GM19324 (cell line): Measurements from ENCODE around the gene STIL.

Experiments used
- ATAC-seq: cut with Tn5 transposase; IDR thresholded peaks from one replicate; pipeline ENCODE4 v1.9.1; 2021; ENCODE audit warnings: mild to moderate bottlenecking, moderate library complexity; ENCODE audit not compliant: unreplicated experiment, low FRiP score

STIL gene

DNA sequence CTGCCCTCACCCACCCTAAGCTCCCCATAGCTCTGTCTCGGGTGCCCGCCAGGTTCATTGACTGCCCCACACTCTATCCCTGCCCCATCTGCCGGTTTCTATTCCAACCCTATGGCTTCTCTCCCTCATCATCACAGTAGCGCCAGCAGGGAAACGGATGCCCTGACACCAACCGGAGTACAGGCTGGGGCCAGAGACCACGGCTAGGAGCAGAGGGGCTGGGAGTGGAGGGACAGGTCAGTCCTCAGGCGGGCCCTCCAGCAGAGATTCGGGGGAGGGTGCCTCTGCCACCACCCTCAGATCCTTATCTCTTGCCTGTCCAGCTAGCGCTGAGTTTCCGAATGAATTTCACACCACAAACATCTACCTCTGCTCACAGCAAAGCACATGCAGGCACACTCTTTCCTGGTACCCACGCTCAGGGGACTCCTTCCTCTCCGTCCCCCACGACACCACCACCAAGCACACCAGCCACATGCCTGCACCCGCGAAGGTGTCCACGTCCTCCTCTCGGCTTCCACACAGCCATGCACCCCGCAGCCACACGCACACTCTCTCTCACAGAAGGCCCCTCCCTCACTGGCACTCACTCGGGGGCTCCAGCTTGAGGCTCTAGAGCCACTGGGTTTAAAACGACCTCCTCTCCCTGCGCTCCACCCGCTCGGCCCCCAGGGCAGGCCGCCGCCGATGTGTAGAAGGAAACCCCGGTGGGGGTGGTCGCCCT lies 89.1 kb downstream of the STIL start:
- ATAC-seq: no peak

DNA sequence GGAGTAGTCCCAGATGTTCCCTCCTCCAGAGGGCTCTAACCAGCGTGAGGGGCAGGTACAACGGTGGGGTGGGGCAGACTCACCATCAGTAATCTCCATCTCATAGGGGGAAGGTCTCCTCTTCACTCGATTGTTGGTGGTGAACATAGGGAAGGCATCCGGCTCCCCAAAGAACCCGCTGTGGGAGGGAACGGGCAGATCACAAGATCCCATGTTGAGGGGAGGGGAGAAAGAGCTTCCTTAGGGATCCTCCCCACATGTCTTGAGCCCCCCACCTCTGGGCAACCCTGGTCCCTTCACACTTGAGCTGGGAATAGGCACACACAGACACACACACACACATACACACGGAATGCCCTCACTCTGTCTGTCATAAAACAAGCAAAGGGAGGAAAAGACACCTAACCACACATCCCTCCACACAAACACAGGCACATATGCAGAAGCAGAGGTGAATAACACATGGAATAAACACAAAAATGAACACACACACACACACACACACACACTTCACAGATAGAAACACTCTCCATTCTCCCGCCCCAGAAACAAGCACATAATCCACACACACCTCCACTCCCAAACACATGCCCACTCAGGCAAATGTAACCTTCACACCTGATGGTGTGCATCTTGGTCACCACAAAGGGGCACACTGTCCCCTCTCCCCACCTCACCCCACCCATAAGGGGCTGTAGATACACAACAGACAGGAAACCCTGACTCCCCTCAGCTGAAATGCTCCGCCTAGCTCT lies 89.8 kb downstream of the STIL start:
- no peak for ATAC-seq

DNA sequence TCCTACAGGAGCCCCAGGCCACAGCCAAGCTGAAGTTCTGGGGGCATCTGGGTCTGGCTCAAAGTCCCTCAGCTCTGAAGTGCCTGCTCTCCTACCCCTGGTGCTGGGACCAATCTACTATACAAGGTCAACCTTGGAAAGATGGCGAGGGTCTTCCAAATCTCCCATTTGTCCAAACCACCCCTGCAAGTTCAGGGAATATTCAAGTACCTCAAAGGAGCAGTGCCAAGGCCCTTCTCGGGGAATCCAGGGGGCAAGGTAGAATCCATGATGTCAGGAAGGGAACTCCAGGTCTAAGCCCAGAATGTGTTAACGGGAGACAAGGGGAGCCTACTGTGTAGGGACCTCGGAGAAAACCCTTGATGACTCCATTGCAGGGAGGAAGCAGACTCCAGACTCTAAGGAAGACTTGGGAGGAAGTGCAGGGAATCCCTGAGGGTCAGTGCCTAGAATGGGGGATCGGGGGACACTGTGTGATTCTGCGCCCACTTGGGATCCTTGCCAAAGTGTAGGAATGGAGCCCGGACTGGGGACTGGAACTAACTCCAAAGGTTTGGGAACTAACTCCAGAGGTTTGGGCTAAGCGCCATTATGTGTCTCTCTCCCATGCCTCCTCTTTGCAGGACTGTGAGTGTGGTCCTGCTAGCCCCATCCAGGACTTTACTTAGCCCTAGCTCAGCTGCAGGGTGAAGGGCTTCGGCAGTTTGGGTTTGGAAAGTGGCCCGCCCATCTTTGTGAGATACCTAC lies 90.6 kb downstream of the STIL start:
- no peak for ATAC-seq

DNA sequence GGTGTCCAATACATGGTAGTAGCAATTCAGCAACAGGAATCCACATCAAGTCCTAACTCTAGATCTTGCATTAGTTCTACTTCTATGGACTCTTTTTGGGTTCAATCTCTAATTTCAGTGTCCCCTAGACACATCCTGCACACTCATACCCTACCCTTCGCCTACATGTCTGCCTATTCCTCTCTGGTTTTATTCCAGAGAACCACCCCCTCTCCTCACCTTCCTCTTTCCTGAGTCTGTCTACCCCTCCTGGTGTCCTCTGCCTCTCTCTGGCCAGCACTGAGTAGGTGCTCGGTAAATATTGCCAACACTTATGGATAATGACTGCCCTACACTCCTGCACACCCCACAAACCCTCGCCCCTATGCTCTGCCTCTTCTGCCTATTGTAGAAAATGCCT lies 91.5 kb downstream of the STIL start:
- no peak for ATAC-seq

DNA sequence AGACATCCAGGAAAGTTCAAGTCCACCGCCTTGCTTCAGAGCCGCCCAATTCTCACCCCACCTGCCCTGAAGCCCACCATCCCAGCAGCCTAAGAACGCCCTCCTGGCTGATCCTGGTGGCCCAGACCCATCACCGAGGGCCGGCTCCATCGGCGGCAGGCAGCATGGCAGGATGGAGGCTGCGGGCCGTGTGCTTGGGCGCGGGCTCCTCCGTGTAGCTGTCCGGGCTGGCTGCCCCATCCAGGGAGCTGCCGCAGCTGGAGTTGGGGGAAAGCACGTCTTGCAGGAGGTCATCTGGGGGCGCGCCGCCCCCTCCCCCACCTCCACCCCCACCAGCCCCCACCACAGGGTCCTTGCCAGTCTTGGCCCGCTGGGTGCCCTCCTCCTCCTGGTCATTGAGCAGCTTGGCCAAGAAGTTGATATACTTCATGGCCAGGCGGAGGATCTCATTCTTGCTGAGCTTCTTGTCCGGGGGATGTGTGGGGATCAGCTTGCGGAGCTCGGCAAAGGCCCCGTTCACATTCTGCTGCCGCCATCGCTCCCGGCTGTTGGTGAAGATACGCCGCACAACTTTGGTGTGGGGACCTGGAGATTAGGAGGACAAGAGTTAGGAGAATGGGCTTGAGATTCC lies 94.2 kb downstream of the STIL start:
- ATAC-seq: no peak

DNA sequence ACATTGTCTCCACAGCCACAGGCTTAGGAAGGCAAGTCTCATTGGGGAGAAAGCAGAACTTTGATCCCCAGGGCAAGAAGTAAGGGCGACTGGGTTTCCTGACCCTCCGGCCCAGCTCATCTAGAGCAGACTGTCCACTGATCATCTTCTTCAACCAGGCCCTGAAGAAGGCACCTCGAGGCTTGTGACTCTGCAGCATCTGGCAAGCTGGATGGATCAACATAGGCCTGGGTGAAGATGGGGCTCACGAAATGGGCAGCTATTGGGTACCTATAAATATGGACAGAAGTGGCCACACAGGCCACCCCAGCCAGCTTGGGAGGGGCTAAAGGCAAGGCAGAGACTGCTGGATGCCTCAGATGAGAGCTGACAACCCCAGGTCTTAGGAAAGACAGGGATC lies 94.9 kb downstream of the STIL start:
- ATAC-seq: no peak

DNA sequence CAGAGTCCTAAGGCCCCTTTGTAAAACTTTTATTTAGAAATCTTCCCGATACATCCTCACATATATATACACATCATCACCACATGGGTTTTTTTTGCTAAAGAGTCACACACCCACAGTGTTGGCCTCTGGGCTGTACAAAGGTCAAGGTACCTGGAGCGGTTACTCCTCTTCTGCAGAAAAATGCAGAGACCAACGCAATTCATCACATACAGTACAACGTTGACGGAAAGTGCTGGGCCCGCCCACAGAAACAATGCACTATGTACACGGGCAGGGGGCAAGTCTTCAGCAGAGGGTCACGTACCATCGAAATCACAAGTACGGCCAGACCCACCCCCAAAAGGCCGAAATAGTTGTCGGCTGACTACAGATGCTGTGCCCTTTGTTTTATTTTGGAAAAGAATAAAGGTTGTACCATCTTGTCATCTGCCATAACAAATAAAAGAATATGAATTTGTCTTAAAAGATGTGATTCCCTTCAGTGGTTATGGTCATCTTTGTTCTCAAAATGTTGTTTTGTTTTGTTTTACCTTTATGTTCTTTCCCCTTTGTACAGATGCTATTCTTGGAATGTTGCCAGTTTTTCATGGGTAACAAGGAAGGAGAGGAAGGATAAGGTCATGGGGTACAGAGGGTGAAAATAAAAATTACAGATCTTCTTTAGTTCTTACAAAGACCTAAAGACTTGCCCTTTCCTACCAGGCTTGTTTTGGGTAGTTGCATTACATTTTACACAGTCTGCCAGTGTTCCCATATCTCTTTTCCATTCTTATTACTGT lies 97.5 kb downstream of the STIL start:
- no peak for ATAC-seq

DNA sequence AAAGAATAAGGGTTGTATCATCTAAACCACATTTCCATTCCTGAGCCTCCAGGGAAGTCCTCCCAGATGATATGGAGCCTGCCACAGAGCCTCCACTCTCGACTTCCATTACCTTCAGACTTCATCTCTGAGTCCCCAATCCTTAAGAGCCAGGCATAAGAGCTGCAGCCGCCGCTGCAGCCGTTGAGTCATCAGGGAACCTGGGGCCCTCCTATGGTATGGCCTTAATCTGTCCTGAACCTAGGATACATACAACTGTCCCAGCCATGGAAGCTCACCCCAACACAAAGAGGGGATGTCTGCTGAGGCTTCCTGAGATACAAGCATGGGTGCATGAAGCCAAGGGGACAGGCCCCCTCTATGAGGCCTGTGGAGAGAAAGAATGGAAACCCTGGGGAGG lies 98.2 kb downstream of the STIL start:
- ATAC-seq: no peak

DNA sequence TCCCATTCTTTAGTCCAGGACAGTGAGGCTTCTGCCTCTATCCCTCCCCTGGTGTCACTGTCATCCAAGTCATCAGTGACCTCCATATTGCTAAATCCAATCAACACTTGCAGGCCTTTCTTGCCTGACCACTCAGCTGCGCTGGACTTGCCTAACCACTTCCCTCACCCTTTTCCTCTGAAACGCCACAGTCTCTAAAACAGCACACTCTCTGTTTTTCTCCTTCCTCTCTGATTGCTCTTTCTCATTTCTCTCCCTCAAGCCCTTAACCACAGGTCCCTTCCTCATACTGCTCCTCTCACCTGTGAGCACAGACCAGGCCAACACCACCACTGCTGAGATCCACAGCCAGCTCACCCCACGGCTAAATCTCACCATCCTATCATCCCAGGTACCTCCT lies 99.4 kb downstream of the STIL start:
- no peak for ATAC-seq

DNA sequence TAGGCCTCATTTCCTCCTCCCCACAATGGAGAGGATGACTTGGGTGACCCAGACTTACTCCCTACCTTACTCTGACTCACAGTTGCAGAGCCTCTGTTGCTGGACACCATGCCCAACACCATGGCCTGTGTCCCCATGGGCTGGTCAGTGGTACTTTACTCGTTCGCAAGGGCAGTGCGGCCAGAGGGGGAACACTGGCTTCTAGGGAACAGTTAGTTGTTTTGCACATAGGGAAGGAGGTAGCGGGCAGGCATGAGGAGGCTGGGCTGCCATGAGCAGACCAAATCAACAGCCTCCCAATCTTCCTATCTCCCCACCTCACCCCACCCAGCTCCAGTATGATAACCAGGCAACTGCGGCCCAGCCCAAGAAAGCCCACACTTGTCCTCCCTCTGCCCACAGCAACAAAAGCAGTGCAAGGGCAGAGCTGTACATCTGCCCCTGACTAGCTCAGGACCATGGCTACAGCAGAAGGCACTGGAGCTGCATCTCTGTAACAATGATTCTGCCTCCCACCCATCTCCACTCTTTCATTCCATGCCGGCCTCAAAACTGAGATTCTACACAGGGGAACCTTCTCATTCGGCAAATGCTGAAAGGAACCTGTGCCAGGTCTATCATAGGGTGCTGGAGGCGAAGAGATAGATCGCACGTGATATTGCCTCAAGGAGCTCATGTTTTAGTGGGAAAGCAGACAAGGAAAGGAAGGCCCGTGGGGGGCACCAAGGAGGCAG lies 100.5 kb downstream of the STIL start:
- ATAC-seq: no peak

DNA sequence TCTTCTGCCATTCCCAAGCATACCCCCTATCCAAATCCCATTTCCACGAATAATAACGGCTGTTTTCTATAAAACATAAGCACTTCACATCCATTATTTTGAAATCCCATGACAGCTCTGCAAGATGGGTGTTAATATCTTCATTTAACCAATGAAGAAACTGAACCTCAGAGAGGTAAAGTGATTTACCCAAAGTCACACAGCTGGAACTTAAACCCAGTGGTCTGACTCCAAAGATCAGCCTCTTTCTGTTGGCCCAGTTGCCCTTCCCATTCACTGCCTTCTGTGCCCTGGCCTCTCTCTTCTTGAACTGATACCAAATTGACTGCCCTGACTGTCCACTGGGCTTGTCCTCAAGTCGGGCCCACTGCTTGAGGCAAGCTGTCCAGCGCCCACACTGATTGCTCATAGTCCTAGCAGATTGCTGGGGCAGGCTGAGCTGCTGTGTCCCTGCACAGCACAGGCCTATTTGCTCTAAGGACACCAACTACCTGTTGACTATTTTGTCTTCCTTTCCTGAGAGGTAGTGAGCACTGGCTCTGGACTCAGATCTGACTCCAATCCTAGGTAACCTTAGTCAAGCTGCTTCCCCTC lies 101.2 kb downstream of the STIL start:
- ATAC-seq: no peak

DNA sequence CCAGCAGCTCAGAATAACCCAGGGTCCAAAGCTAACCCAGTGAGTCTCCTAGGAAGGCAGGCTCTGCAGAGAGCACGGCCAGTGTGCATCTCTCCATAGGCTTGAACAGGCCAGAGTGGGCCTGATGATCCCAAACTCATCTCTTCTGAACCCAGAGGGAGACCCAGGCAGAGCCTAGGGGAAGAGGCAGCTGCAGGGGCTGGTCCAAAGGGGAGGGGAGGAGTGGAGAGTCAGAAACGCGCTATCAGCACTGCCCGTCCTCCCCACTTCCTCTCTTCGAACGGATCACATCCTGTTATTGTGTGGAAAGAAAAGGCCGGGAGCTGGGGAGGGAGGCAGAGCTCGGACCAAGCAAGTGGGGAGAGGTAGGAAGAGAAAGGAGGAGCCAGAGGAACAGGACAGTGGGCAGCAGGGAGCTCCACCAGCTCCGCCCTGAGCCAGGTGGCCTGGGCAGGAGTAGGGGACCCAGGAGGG lies 102.1 kb downstream of the STIL start:
- ATAC-seq: no peak

DNA sequence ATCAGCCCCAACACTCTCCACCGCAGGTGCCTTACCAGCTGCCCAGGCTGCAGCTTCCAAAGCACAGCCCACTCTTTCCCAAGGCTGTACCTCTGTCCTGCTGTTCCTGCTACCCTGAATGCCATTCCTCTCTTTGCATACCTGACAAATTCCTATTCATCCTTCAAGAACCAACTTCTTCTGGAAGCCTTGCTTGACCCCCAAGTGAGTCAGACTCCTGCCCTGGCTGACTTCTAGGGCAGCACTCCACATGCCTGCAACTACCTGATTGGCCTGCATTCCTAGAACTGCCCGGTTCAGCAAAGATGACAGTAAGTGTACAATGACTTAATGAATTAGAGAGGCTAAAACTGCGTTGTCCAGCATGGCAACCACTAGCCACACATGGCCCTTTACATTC lies 103.3 kb downstream of the STIL start:
- ATAC-seq: no peak

DNA sequence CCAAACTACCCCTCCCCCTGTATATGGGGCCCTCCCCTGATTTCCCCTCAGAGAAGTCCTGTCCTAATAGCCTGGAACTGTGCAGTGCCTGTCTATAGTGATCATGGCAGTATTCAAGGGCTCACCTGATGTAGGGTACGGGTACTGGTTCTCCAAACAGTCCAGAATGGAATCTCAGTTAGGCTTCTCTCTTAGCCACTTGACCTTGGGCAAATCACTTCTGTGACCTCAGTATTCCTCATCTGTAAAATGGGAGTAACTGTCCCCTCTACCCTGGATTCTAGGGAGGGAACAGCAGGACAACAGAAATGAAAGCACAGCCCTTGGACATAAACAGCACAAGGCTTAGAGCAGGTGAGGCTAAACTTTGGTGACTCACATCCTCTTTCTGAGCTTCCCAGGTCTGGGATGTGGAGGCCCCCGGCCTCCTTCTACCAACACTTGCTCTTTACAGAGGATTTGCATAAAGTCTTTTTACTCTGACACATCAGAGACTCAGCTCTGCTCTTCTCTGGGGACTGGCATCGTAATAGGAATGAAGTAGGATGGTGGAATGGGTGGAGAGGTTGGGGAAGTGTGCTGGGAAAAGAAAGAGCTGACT lies 104.1 kb downstream of the STIL start:
- ATAC-seq: no peak

DNA sequence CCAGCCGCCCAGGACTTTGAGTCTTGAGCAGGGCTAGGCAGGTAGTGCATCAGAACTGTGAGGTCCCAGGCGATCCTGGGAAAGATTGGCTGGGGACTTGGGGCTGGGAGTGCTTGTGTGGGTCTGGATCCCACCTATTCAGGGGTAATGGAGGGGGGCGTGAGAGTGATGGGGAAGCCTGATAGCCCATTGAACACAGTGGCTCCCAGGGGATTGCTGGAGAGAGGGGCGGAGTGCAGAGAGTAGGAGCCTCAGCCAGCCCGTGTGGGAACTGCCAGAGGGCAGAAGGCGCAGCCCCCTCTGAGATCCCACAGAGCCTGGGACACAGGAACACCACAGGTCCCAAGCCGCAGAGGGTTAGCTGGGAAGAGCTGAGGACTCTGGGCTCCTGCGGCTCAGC lies 104.9 kb downstream of the STIL start:
- no peak for ATAC-seq

DNA sequence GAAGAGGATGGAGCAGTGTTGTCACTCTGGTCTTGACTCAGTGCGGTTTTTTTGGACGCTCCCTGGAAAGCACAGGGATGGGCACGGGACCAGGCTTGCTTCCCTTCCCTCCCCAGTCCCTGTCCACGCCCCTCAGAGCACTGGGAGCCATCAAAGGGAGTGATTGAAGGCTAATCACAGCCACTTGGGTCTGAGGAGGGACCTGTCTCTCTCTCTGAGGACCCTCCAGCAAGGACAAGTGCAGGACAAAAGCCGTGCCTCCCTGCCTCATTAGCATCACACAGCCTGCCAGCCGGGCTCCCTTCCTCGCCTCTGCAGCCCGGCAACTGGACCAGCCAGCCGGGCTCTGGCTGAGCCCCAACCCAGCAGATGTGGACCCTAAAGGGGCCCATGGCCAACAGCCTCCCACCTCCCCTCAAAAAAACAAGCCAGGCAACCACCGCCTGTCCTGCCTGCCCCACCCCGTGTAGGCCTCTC lies 105.5 kb downstream of the STIL start:
- ATAC-seq: no peak

DNA sequence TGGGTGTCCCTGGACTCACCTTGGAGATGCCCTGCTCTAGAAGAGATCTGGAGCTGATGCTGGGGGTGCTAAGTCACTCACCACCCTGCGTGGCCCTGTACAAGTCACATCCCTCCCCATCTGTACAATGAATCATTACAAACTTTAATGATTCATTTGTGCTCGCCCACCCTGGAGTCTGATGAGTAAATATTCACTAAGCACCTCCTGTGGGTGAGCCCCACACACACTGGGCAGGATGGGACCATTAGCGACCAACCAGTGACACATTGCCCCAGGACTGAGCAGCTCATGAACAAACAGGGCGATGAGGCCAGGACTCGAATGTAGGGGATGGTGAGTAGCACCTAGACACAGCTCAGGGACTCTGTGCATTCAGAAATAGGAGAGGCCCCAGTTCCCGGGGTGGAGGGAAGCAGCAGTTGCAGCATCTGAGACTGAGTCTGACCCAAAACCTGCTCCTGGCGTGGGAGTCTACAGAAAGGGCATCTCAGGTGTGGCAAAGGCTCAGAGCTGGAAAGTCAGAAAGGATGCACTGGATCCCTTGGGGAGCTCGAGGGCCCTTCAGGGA lies 106.1 kb downstream of the STIL start:
- ATAC-seq: no peak

DNA sequence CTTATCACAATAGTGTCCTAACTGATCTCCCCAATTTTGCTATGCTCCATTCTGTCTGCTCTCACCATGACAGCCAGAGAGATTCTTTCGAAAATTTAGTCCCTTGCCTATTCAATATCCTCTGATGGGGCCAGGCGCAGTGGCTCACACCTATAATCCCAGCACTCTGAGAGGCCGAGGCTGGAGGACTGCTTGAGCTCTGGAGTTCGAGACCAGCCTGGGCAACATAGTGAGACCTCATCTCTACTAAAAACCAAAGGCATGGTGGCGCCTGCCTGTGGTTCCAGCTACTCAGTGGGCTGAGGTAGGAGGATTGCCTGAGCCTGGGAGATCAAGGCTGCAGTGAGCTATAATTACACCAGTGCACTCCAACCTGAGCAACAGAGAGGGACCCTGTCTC lies 108.0 kb downstream of the STIL start:
- ATAC-seq: no peak
